GM12878 (cell line): Measurements from ENCODE around the gene ARL5C.

Experiments
- CEBPB ChIP-seq, 2 experiments: fragments of 150-350 bp in 1 of 2; IDR thresholded peaks; 2 replicates each; pipeline ENCODE4 v1.6.1; 2012 to 2014; ENCODE audit warnings: low read depth in 2 of 2, low read length in 2 of 2, borderline replicate concordance in 1 of 2, inconsistent platforms in 1 of 2
- CHD2 ChIP-seq: IDR thresholded peaks from 2 replicates; pipeline ENCODE4 v1.6.1; 2011; ENCODE audit warnings: low read depth, low read length, improper control_type of control experiment, borderline replicate concordance
- CUX1 ChIP-seq: IDR thresholded peaks from 2 replicates; pipeline ENCODE4 v1.6.1; 2012; ENCODE audit warnings: improper control_type of control experiment, low read depth, low read length; ENCODE audit not compliant: insufficient replicate concordance
- ETV6 ChIP-seq, 2 experiments: fragments of 450-650 bp in 1 of 2; IDR thresholded peaks in 1 of 2; conservative IDR thresholded peaks in 1 of 2; 2 replicates each; pipeline ENCODE4 v1.6.1; 2014; ENCODE audit warnings: antibody characterized with exemption in 1 of 2, borderline replicate concordance in 1 of 2, low read depth in 1 of 2, mild to moderate bottlenecking in 1 of 2, moderate library complexity in 1 of 2
- MYC ChIP-seq: IDR thresholded peaks from 2 replicates; pipeline ENCODE4 v1.6.1; 2011; ENCODE audit warnings: mild to moderate bottlenecking, low read length, moderate library complexity, inconsistent platforms; ENCODE audit not compliant: insufficient read depth, insufficient replicate concordance, insufficient read length, severe bottlenecking
- POLR2A ChIP-seq: IDR thresholded peaks from 2 replicates; pipeline ENCODE4 v1.6.1; 2011; ENCODE audit warnings: low read depth, mild to moderate bottlenecking, low read length
- SUPT20H ChIP-seq: IDR thresholded peaks from 2 replicates; pipeline ENCODE4 v1.6.1; 2011; ENCODE audit warnings: low read depth, mild to moderate bottlenecking, low read length, moderate library complexity, borderline replicate concordance; ENCODE audit not compliant: control insufficient read depth
- TBL1XR1 ChIP-seq: IDR thresholded peaks from 2 replicates; pipeline ENCODE4 v1.6.1; 2012; ENCODE audit warnings: low read depth, low read length, improper control_type of control experiment
- TF ChIP-seq, protein P1 (sequence below): IDR thresholded peaks from 2 replicates; pipeline ENCODE4 v1.6.1; 2012; ENCODE audit warnings: low read length, inconsistent platforms
- TF ChIP-seq, protein P2 (sequence below): IDR thresholded peaks from 2 replicates; pipeline ENCODE4 v1.6.1; 2012; ENCODE audit warnings: low read depth, low read length, improper control_type of control experiment
- TF ChIP-seq, protein P3 (sequence below): IDR thresholded peaks from 2 replicates; pipeline ENCODE4 v1.6.1; 2011; ENCODE audit warnings: low read depth, mild to moderate bottlenecking, low read length, moderate library complexity, borderline replicate concordance; ENCODE audit errors: extremely low read depth

DNA sequence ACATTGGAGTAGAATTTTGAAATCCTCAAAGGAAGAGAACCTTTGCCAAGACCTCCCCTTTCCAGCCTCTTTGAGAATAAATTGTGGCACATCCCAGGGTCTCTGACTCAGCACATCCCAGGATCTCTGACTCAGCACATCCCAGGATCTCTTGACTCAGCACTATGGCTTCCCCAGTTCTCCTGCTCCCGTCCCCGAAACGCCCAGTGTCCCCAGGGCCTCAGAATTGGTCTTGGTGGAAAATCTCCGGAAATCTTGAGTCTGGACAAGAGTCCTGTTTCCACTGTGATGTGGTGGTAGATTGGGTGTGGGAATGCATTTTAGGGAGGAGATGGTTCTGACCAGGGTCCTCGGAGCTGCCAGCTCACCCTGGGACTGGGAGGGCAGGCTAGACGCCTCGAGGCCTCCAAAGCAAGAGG lies 33.8 kb downstream of the ARL5C start:
- TF ChIP-seq POLR2A, result no peak
- TF ChIP-seq TBL1XR1, result no peak
- no peak for TF ChIP-seq CHD2
- TF ChIP-seq SUPT20H, result no peak
- no peak for TF ChIP-seq CUX1
- TF ChIP-seq, protein P1, sequence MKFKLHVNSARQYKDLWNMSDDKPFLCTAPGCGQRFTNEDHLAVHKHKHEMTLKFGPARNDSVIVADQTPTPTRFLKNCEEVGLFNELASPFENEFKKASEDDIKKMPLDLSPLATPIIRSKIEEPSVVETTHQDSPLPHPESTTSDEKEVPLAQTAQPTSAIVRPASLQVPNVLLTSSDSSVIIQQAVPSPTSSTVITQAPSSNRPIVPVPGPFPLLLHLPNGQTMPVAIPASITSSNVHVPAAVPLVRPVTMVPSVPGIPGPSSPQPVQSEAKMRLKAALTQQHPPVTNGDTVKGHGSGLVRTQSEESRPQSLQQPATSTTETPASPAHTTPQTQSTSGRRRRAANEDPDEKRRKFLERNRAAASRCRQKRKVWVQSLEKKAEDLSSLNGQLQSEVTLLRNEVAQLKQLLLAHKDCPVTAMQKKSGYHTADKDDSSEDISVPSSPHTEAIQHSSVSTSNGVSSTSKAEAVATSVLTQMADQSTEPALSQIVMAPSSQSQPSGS, result no peak
- TF ChIP-seq ETV6 (conservative IDR thresholded peaks at IDR 0.05 in 1 of 2, IDR thresholded peaks at IDR 0.05 in 1 of 2; ENCODE audit: borderline replicate concordance in 1 of 2, low read depth in 1 of 2), result no peak
- TF ChIP-seq, protein P2, sequence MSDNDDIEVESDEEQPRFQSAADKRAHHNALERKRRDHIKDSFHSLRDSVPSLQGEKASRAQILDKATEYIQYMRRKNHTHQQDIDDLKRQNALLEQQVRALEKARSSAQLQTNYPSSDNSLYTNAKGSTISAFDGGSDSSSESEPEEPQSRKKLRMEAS, result no peak
- TF ChIP-seq MYC, result no peak
- no peak for TF ChIP-seq CEBPB (IDR thresholded peaks at IDR 0.05; ENCODE audit: borderline replicate concordance in 1 of 2, low read depth in 2 of 2, low read length in 2 of 2)
- TF ChIP-seq, protein P3, sequence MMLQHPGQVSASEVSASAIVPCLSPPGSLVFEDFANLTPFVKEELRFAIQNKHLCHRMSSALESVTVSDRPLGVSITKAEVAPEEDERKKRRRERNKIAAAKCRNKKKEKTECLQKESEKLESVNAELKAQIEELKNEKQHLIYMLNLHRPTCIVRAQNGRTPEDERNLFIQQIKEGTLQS, result no peak
